ENCODE results near the gene OGDHL. TPM values are rescaled to one million over a fixed set of nuclear protein-coding genes. Genes with fewer than 3 reads are reported as not detected.

Gene OGDHL
- total RNA-seq, 2 donors from 2014 or later = 0.67 to 0.99 TPM

GRCh38 chr10:49688261-49688846, 73.8 kb downstream of the OGDHL start:
- peaks cover 1 to 2% of the 10 kb centered on the region in 2 donors for H3K9me3 Mint-ChIP-seq
- DNase-seq = no peak
- H3K4me1 Mint-ChIP-seq (ENCODE audit: low read depth) = peaks cover 6% of the 10 kb centered on the region

GRCh38 chr10:49686651-49687050, 75.5 kb downstream of the OGDHL start:
- Mint-ChIP-seq H3K36me3 (ENCODE audit: insufficient read depth in 2 of 2) (peaks cover 0 to 4% of the 10 kb centered on the region in 2 donors), H3K27ac (no peak overlapping the region), H3K27me3 (ENCODE audit: low read depth) (peaks cover 42% of the 10 kb centered on the region), H3K4me3 (no peak overlapping the region), H3K4me1 (ENCODE audit: low read depth) (peaks cover 6% of the 10 kb centered on the region), H3K9me3 (peaks cover 2 to 3% of the 10 kb centered on the region in 2 donors)
- no peak for ATAC-seq (replicated peaks in 1 of 2)
- no peak for DNase-seq

More at GRCh38 chr10:49688261-49688846, 73.8 kb downstream of the OGDHL start:
- Mint-ChIP-seq H3K36me3 (ENCODE audit: insufficient read depth in 2 of 2) (peaks cover 0 to 4% of the 10 kb centered on the region in 2 donors), H3K4me3 (no peak overlapping the region), H3K27me3 (ENCODE audit: low read depth) (peaks cover 55% of the 10 kb centered on the region), H3K27ac (no peak overlapping the region)
- no peak for ATAC-seq (replicated peaks in 1 of 2)

Other genes starting within 250 kb of the OGDHL start
- 10 to 100 TPM; 29.4 to 33.6 TPM for gene ERCC6, start 223.2 kb downstream of the OGDHL start, total RNA-seq
- gene SLC18A3, start 152.0 kb downstream of the OGDHL start, total RNA-seq = not detected
- under 1 TPM in 1 of 2 donors, not detected in 1; 0.14 TPM for gene CHAT, start 148.3 kb downstream of the OGDHL start, total RNA-seq
- gene C10orf53, start 82.7 kb downstream of the OGDHL start, total RNA-seq = not detected
- 10 to 100 TPM; 32.1 to 33.4 TPM for gene PARG, start 179.7 kb upstream of the OGDHL start, total RNA-seq
- gene TIMM23B, start 179.7 kb upstream of the OGDHL start, total RNA-seq = 10 to 100 TPM; 18.3 to 23.3 TPM
- gene AGAP6, start 226.1 kb upstream of the OGDHL start, total RNA-seq = 10 to 100 TPM; 18.4 to 21.9 TPM